HCT116 (cell line): Measurements from ENCODE around the gene RIC8A.

Source experiments
- ATF3 ChIP-seq: IDR thresholded peaks from 2 replicates; pipeline ENCODE4 v1.6.1; 2012
- CBX3 ChIP-seq: IDR thresholded peaks from 2 replicates; pipeline ENCODE4 v1.6.1; 2012; ENCODE audit warnings: low read depth

- TF ChIP-seq ATF3: no peak
- TF ChIP-seq CBX3: no peak
Measured at GRCh38 chr11:253160-253885, 45.8 kb downstream of the RIC8A start.
